Tibial artery (tissue), 4 donors: ENCODE data around the gene RASA3.

Source experiments
- DNase-seq, 2 donors: peaks; one replicate each; pipeline ENCODE4 v3.0.0-alpha.2; 2019
- H3K27ac ChIP-seq, 2 donors: fragments of 200-600 bp; sonication (generic) in 1 of 2; 1 replicate in 1 of 2; 2 replicates in 1 of 2; pipeline ENCODE4 v1.5.1; 2018 to 2019; ENCODE audit warnings: mild to moderate bottlenecking in 1 of 2
- H3K27me3 ChIP-seq, 2 donors: fragments of 200-600 bp; sonication (generic) in 1 of 2; one replicate each; pipeline versions ENCODE4 v1.5.1 to v1.6.0; 2016 to 2019
- H3K36me3 ChIP-seq, 3 donors: fragments of 200-600 bp; sonication (generic) in 2 of 3; one replicate each; pipeline ENCODE4 v1.5.1; 2016 to 2019; ENCODE audit warnings: mild to moderate bottlenecking in 2 of 3
- H3K4me1 ChIP-seq, 4 donors: fragments of 200-600 bp; sonication (generic) in 2 of 4; 1 replicate in 3 of 4; 2 replicates in 1 of 4; pipeline ENCODE4 v1.5.1; 2016 to 2019
- H3K4me3 ChIP-seq, 2 donors: fragments of 200-600 bp; sonication (generic) in 1 of 2; 1 replicate in 1 of 2; 2 replicates in 1 of 2; pipeline ENCODE4 v1.5.1; 2018 to 2019; ENCODE audit warnings: mild to moderate bottlenecking in 2 of 2
- H3K9me3 ChIP-seq, 3 donors: fragments of 200-600 bp; sonication (generic) in 1 of 3; one replicate each; pipeline ENCODE4 v1.5.1; 2016 to 2019
- intact Hi-C: fragments of 100-400 bp; cut with DNase I; formaldehyde crosslinking; loops from one replicate; pipeline ENCODE4 v1.15.0; 2023; ENCODE audit warnings: low total_unique reads
- TF ChIP-seq, protein P1 (sequence below), 2 experiments: fragments of 200-600 bp in 1 of 2; fragments of 450-650 bp in 1 of 2; IDR thresholded peaks; one replicate each; pipeline ENCODE4 v1.5.1; 2017 to 2019; ENCODE audit warnings: antibody characterized with exemption in 2 of 2, mild to moderate bottlenecking in 1 of 2, moderate library complexity in 1 of 2

Gene RASA3

DNA sequence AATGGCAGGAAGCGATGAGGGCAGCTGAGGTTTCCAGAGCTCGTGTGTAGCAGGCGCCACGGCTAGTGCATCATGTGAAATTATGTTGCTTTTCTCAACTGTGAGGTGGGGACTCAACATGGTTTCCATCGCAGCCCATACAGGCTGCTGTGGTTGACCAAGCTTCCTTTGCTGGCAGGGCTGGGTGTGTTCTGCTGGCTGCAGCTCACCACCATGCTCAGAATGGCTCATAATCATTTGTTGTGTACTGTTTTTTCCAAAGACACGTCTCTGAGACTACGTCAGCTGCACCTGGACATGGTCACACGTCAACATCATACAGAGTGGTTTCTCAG, 16.1 kb upstream of the RASA3 start:
- intact Hi-C loops, result no loop called here
- DNase-seq, result no peak
- TF ChIP-seq, protein P1, sequence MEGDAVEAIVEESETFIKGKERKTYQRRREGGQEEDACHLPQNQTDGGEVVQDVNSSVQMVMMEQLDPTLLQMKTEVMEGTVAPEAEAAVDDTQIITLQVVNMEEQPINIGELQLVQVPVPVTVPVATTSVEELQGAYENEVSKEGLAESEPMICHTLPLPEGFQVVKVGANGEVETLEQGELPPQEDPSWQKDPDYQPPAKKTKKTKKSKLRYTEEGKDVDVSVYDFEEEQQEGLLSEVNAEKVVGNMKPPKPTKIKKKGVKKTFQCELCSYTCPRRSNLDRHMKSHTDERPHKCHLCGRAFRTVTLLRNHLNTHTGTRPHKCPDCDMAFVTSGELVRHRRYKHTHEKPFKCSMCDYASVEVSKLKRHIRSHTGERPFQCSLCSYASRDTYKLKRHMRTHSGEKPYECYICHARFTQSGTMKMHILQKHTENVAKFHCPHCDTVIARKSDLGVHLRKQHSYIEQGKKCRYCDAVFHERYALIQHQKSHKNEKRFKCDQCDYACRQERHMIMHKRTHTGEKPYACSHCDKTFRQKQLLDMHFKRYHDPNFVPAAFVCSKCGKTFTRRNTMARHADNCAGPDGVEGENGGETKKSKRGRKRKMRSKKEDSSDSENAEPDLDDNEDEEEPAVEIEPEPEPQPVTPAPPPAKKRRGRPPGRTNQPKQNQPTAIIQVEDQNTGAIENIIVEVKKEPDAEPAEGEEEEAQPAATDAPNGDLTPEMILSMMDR (IDR thresholded peaks at IDR 0.05), result no peak
- Histone ChIP-seq H3K4me1 (peaks cover 0 to 9% (median 0%) of the 10 kb centered on the region in 4 donors), H3K9me3 (no peaks in the 10 kb centered on the region), H3K36me3 (no peaks in the 10 kb centered on the region), H3K4me3 (no peak overlapping the region), H3K27me3 (no peaks in the 10 kb centered on the region), H3K27ac (no peak overlapping the region)

DNA sequence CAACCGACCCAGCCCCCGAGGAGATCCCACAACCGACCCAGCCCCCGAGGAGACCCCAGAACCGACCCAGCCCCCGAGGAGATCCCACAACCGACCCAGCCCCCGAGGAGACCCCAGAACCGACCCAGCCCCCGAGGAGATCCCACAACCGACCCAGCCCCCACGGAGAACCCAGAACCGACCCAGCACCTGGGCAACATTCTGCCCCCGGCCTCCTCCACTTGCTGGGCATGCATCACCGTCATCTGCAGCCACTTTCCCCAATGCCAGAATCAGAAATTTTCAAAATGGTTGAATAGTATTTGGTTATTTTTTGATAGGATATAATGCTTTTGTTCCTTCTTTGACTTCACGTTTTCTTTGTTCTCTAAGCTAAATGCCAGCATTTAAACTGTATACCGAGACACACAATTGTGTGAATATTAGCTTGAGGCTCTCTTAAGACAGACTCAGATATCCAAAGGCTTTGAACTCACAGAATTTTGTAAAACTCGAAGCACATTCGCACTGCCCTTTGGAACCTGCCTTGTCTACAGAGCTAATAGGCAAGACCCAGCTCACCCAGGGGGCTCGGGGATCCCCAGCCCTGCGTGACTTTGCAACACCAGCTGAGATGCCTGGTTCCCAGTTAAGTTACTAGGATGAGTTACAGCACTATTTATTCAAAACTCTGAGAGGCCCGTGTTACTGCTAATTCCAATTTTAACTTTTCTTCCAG, 15.5 kb upstream of the RASA3 start:
- Histone ChIP-seq H3K36me3 (no peaks in the 10 kb centered on the region), H3K9me3 (no peaks in the 10 kb centered on the region), H3K27ac (no peak overlapping the region), H3K4me3 (no peak overlapping the region), H3K27me3 (no peaks in the 10 kb centered on the region), H3K4me1 (peaks cover 0 to 3% (median 0%) of the 10 kb centered on the region in 4 donors)
- intact Hi-C loops, result no loop called here
- TF ChIP-seq, protein P1 (IDR thresholded peaks at IDR 0.05), result no peak
- peak in 1 of 2 donors; percentile 31 for DNase-seq

GRCh38 chr13:114146629-114147028, 14.2 kb upstream of the RASA3 start:
- no peak overlapping the region for H3K27ac ChIP-seq
- no peaks in the 10 kb centered on the region for H3K36me3 ChIP-seq

DNA sequence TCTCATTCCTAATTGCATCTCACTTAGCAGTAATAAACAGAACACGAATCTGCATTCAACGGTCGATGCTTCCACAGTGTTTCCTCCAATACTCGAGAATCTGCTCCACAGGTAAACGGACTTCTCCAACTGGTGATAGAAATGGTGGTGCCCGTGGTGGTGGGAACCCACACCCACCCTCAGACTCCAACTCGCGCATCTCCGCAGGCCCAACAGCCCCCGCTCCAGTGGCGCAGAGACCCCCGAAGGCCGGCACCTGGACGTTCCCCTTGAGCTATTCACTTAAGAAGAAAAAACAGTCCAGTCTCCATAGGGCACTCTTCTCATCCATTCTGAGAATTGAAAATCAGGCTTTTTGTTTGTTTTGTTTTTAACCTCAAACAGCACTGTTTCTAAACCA, 13.8 kb upstream of the RASA3 start:
- Histone ChIP-seq H3K36me3 (no peaks in the 10 kb centered on the region), H3K4me1 (no peaks in the 10 kb centered on the region), H3K27me3 (no peaks in the 10 kb centered on the region), H3K4me3 (no peak overlapping the region), H3K9me3 (no peaks in the 10 kb centered on the region), H3K27ac (no peak overlapping the region)
- TF ChIP-seq, protein P1 (IDR thresholded peaks at IDR 0.05), result no peak
- DNase-seq, result peak in 1 of 2 donors; percentile 46
- intact Hi-C loops, result no loop called here

More at GRCh38 chr13:114146629-114147028, 14.2 kb upstream of the RASA3 start:
- no peaks in the 10 kb centered on the region for H3K4me1 ChIP-seq
- intact Hi-C loops, result no loop called here
- H3K9me3 ChIP-seq, result no peaks in the 10 kb centered on the region
- H3K4me3 ChIP-seq, result no peak overlapping the region
- TF ChIP-seq, protein P1 (IDR thresholded peaks at IDR 0.05), result no peak
- peak in 1 of 2 donors; percentile 50 for DNase-seq
- no peaks in the 10 kb centered on the region for H3K27me3 ChIP-seq

- peaks cover 0 to 2% (median 0%) of the 10 kb centered on the region in 4 donors for H3K4me1 ChIP-seq
- intact Hi-C loops, result no loop called here
- no peaks in the 10 kb centered on the region for H3K36me3 ChIP-seq
- no peak overlapping the region for H3K27ac ChIP-seq
- no peaks in the 10 kb centered on the region for H3K27me3 ChIP-seq
- H3K4me3 ChIP-seq, result no peak overlapping the region
- DNase-seq, result peak in 1 of 2 donors; percentile 32
- TF ChIP-seq, protein P1 (IDR thresholded peaks at IDR 0.05), result no peak
- no peaks in the 10 kb centered on the region for H3K9me3 ChIP-seq
Measured at GRCh38 chr13:114145722-114146121, 13.3 kb upstream of the RASA3 start.
